Osteoblast (primary cell): ENCODE data around the gene FOXD2. TPM values are rescaled to one million over a fixed set of nuclear protein-coding genes. Genes with fewer than 3 reads are reported as not detected.

Experiments
- DNase-seq: peaks from one replicate; pipeline ENCODE4 v3.0.0; 2011; ENCODE audit warnings: low spot score, mixed read lengths; ENCODE audit not compliant: insufficient read length; ENCODE audit errors: missing footprints
- H2AFZ ChIP-seq: 2 replicates; pipeline ENCODE4 v1.6.0; 2011; ENCODE audit warnings: mild to moderate bottlenecking, low read length
- H3K27ac ChIP-seq: 2 replicates; pipeline ENCODE4 v1.5.1; 2011; ENCODE audit warnings: mild to moderate bottlenecking, low read depth, low read length, moderate library complexity
- H3K27me3 ChIP-seq: 2 replicates; pipeline ENCODE4 v1.6.0; 2012; ENCODE audit warnings: mild to moderate bottlenecking, control low read depth, inconsistent platforms, low read length, moderate library complexity; ENCODE audit not compliant: insufficient read depth
- H3K36me3 ChIP-seq: 2 replicates; pipeline ENCODE4 v1.5.1; 2011; ENCODE audit warnings: mild to moderate bottlenecking, low read length, control low read depth, moderate library complexity; ENCODE audit not compliant: insufficient read depth
- H3K4me1 ChIP-seq: 2 replicates; pipeline ENCODE4 v1.5.1; 2011; ENCODE audit warnings: mild to moderate bottlenecking, low read length, control low read depth, moderate library complexity; ENCODE audit not compliant: insufficient read depth
- H3K4me2 ChIP-seq: 2 replicates; pipeline ENCODE4 v1.6.0; 2011; ENCODE audit warnings: mild to moderate bottlenecking, low read length; ENCODE audit not compliant: insufficient read depth
- H3K4me3 ChIP-seq: fragments of 200-600 bp; sonication (generic); 3 replicates; pipeline ENCODE4 v1.5.1; 2012; ENCODE audit warnings: mild to moderate bottlenecking, low read length, inconsistent platforms; ENCODE audit not compliant: insufficient read depth
- H3K79me2 ChIP-seq: 2 replicates; pipeline ENCODE4 v1.6.0; 2012; ENCODE audit warnings: mild to moderate bottlenecking, low read length, control low read depth, inconsistent platforms; ENCODE audit not compliant: insufficient read depth
- H3K9me3 ChIP-seq: 2 replicates; pipeline ENCODE4 v1.5.1; 2011; ENCODE audit warnings: low read depth, low read length, control low read depth
- H4K20me1 ChIP-seq: 2 replicates; pipeline ENCODE4 v1.6.0; 2012; ENCODE audit warnings: mild to moderate bottlenecking, low read length, control low read depth; ENCODE audit not compliant: insufficient read depth
- CTCF ChIP-seq: IDR thresholded peaks from 2 replicates; pipeline ENCODE4 v1.5.1; 2011; ENCODE audit warnings: mild to moderate bottlenecking, low read depth, low read length, moderate library complexity; ENCODE audit errors: extremely low read depth
- total RNA-seq: library from RNA; depleted of rRNA; stranded (reverse); fragments of >200 nt; gene quantifications from 2 replicates; pipeline ENCODE4 v1.2.3, GENCODE V29; 2012

FOXD2 gene
- total RNA-seq, 1 donor, result 0.72 TPM

GRCh38 chr1:47410068-47410455 lies 27.8 kb upstream of the FOXD2 start:
- Histone ChIP-seq H3K36me3 (no peaks in the 10 kb centered on the region), H3K4me2 (no peak overlapping the region), H3K4me1 (peaks cover 46% of the 10 kb centered on the region), H3K27me3 (peaks cover 5% of the 10 kb centered on the region), H3K79me2 (no peaks in the 10 kb centered on the region), H4K20me1 (no peaks in the 10 kb centered on the region), H3K9me3 (no peaks in the 10 kb centered on the region), H2AFZ (no peak overlapping the region), H3K4me3 (no peak overlapping the region), H3K27ac (peak overlapping the region; percentile 38)
- DNase-seq, result no peak
- TF ChIP-seq CTCF, result no peak

GRCh38 chr1:47411436-47411835 lies 26.4 kb upstream of the FOXD2 start:
- H3K27ac ChIP-seq, result no peak overlapping the region
- no peaks in the 10 kb centered on the region for H3K36me3 ChIP-seq
- H3K79me2 ChIP-seq, result no peaks in the 10 kb centered on the region
- no peak overlapping the region for H3K4me3 ChIP-seq
- DNase-seq, result peak; percentile 90
- H3K4me1 ChIP-seq, result peaks cover 46% of the 10 kb centered on the region
- no peaks in the 10 kb centered on the region for H4K20me1 ChIP-seq
- peaks cover 14% of the 10 kb centered on the region for H3K27me3 ChIP-seq
- H3K4me2 ChIP-seq, result no peak overlapping the region
- H2AFZ ChIP-seq, result no peak overlapping the region
- no peaks in the 10 kb centered on the region for H3K9me3 ChIP-seq
- TF ChIP-seq CTCF, result no peak

GRCh38 chr1:47412437-47412836 lies 25.4 kb upstream of the FOXD2 start:
- TF ChIP-seq CTCF, result no peak

GRCh38 chr1:47415728-47416318 lies 22.0 kb upstream of the FOXD2 start, which contains the start of gene FOXE3:
TSS of gene FOXE3 (plus strand) at chr1:47416285. CDS start at chr1:47416316, 31 bp downstream.
- no peaks in the 10 kb centered on the region for H3K36me3 ChIP-seq
- H3K79me2 ChIP-seq, result no peaks in the 10 kb centered on the region
- peaks cover 7% of the 10 kb centered on the region for H3K4me1 ChIP-seq
- H3K4me3 ChIP-seq, result peak within 1 kb of the TSS; percentile 47
- H3K4me2 ChIP-seq, result peak within 1 kb of the TSS; percentile 51
- peaks cover 36% of the 10 kb centered on the region for H3K27me3 ChIP-seq
- H3K9me3 ChIP-seq, result no peaks in the 10 kb centered on the region
- no peaks in the 10 kb centered on the region for H4K20me1 ChIP-seq
- H2AFZ ChIP-seq, result peak within 1 kb of the TSS; percentile 80
- DNase-seq, result peak; percentile 64
- no peak for TF ChIP-seq CTCF
- no peak within 1 kb of the TSS for H3K27ac ChIP-seq

More at GRCh38 chr1:47412437-47412836, 25.4 kb upstream of the FOXD2 start:
- H3K36me3 ChIP-seq, result no peaks in the 10 kb centered on the region
- peaks cover 40% of the 10 kb centered on the region for H3K4me1 ChIP-seq
- no peak overlapping the region for H2AFZ ChIP-seq
- no peak overlapping the region for H3K27ac ChIP-seq
- no peak overlapping the region for H3K4me3 ChIP-seq
- no peak overlapping the region for H3K4me2 ChIP-seq
- H4K20me1 ChIP-seq, result no peaks in the 10 kb centered on the region
- DNase-seq, result no peak
- no peaks in the 10 kb centered on the region for H3K9me3 ChIP-seq
- H3K79me2 ChIP-seq, result no peaks in the 10 kb centered on the region
- peaks cover 21% of the 10 kb centered on the region for H3K27me3 ChIP-seq
